Stimulated activated CD8-positive, alpha-beta memory T cell treated with anti-CD3 and anti-CD28 coated beads, Interleukin-4, amount 100 ng/mL, for 48 hours (primary cell): ENCODE data around the gene SLC13A3.

ENCODE experiments used
- DNase-seq: peaks from one replicate; pipeline ENCODE4 v3.0.0-alpha.2; 2020

SLC13A3 gene

GRCh38 chr20:46631874-46632446 lies 19.3 kb downstream of the SLC13A3 start:
- no peak for DNase-seq

GRCh38 chr20:46631212-46631869 lies 19.9 kb downstream of the SLC13A3 start:
- DNase-seq, result no peak

- DNase-seq, result no peak
Measured at GRCh38 chr20:46630306-46630705, 21.0 kb downstream of the SLC13A3 start.

GRCh38 chr20:46629341-46629740 lies 21.9 kb downstream of the SLC13A3 start:
- DNase-seq, result no peak

- no peak for DNase-seq
Measured at GRCh38 chr20:46627234-46627633, 24.0 kb downstream of the SLC13A3 start.

GRCh38 chr20:46626758-46627157 lies 24.5 kb downstream of the SLC13A3 start:
- no peak for DNase-seq

- no peak for DNase-seq
Measured at GRCh38 chr20:46625875-46626373, 25.3 kb downstream of the SLC13A3 start.

GRCh38 chr20:46624946-46625345 lies 26.3 kb downstream of the SLC13A3 start:
- DNase-seq, result no peak

- no peak for DNase-seq
Measured at GRCh38 chr20:46622165-46622564, 29.1 kb downstream of the SLC13A3 start.

GRCh38 chr20:46621492-46621891 lies 29.8 kb downstream of the SLC13A3 start:
- no peak for DNase-seq

GRCh38 chr20:46619445-46619844 lies 31.8 kb downstream of the SLC13A3 start:
- no peak for DNase-seq

GRCh38 chr20:46618316-46619100 lies 32.8 kb downstream of the SLC13A3 start:
- DNase-seq, result no peak

GRCh38 chr20:46614503-46614902 lies 36.8 kb downstream of the SLC13A3 start:
- DNase-seq, result no peak

- no peak for DNase-seq
Measured at GRCh38 chr20:46610145-46610544, 41.1 kb downstream of the SLC13A3 start.

- DNase-seq, result no peak
Measured at GRCh38 chr20:46609043-46609442, 42.2 kb downstream of the SLC13A3 start.

GRCh38 chr20:46607849-46608497 lies 43.3 kb downstream of the SLC13A3 start:
- DNase-seq, result no peak

- no peak for DNase-seq
Measured at GRCh38 chr20:46607191-46607848, 43.9 kb downstream of the SLC13A3 start.

- no peak for DNase-seq
Measured at GRCh38 chr20:46606817-46607190, 44.5 kb downstream of the SLC13A3 start.

- no peak for DNase-seq
Measured at GRCh38 chr20:46605978-46606816, 45.1 kb downstream of the SLC13A3 start.

- no peak for DNase-seq
Measured at GRCh38 chr20:46605181-46605580, 46.1 kb downstream of the SLC13A3 start.

GRCh38 chr20:46604551-46605133 lies 46.6 kb downstream of the SLC13A3 start:
- no peak for DNase-seq

- DNase-seq, result no peak
Measured at GRCh38 chr20:46602429-46602828, 48.8 kb downstream of the SLC13A3 start.
